Measurements from ENCODE around the gene INHBE. TPM values are rescaled to one million over a fixed set of nuclear protein-coding genes. Genes with fewer than 3 reads are reported as not detected.
A peak's percentile ranks its signal among the peaks of the same experiment; 100 is the strongest.

The INHBE gene
- polyA plus RNA-seq, 3 donors: not detected

GRCh38 chr12:57458665-57459054, 3.6 kb downstream of the INHBE start:
- Histone ChIP-seq H2AFZ (ENCODE audit: insufficient read depth, low read depth, low read length, poor library complexity, severe bottlenecking) (peak overlapping the region; percentile 86), H3K4me2 (replicated peaks; ENCODE audit: extremely low read depth, low read length, poor library complexity, severe bottlenecking) (peak overlapping the region; percentile 89), H3K4me3 (replicated peaks in 1 of 3; ENCODE audit: low read depth in 2 of 3, low read length in 3 of 3) (peak overlapping the region; percentile 67 to 94 (median 84)), H3K27ac (ENCODE audit: low read depth in 1 of 2, low read length in 2 of 2) (peak overlapping the region; percentile 88 to 94), H3K79me2 (ENCODE audit: insufficient read depth, low read length) (no peaks in the 10 kb centered on the region), H3K27me3 (ENCODE audit: control insufficient read depth in 2 of 2, insufficient read depth in 2 of 2, low read length in 2 of 2) (peaks cover 15 to 20% of the 10 kb centered on the region in 2 donors), H3K9me3 (replicated peaks in 1 of 2; ENCODE audit: control insufficient read depth in 1 of 2, insufficient read depth in 1 of 2, low read length in 2 of 2) (peaks cover 0 to 4% of the 10 kb centered on the region in 2 donors), H3K36me3 (replicated peaks in 1 of 2; ENCODE audit: control insufficient read depth in 1 of 2, insufficient read depth in 2 of 2, low read length in 2 of 2) (no peaks in the 10 kb centered on the region), H4K20me1 (ENCODE audit: insufficient read depth, low read length) (no peaks in the 10 kb centered on the region), H3K4me1 (ENCODE audit: control insufficient read depth in 1 of 2, insufficient read depth in 2 of 2, low read length in 2 of 2) (peaks cover 42 to 59% of the 10 kb centered on the region in 2 donors), H3K9ac (ENCODE audit: insufficient read depth, low read length, poor library complexity, severe bottlenecking) (peak overlapping the region; percentile 74)
- intact Hi-C loops (cut with micrococcal nuclease): loop anchor here (2.0 to 10.0 kb wide), 3 partner anchors 154 to 528 kb away; partner anchors contain the start of gene B4GALNT1 (in 1 of the 2)
- TF ChIP-seq CTCF (IDR thresholded peaks at IDR 0.05): no peak
- peaks cover 0 to 6% (median 1%) of the 10 kb centered on the region in 7 donors for H3K9me3 Mint-ChIP-seq
- peak overlapping the region; percentile 95 for H3K4me3 Mint-ChIP-seq
- H3K27ac Mint-ChIP-seq: peak overlapping the region; percentile 96 to 99 (median 97)
- peaks cover 2 to 3% of the 10 kb centered on the region in 2 donors for H3K36me3 Mint-ChIP-seq
- no peak for DNase-seq
- WGBS (ENCODE audit: insufficient coverage): 0% methylated on average over 2 of the region's 3 CpGs
- H3K27me3 Mint-ChIP-seq (ENCODE audit: low read depth in 3 of 3): peaks cover 35 to 48% (median 45%) of the 10 kb centered on the region in 3 donors
- peaks cover 56% of the 10 kb centered on the region for H3K4me1 Mint-ChIP-seq

GRCh38 chr12:57459055-57459749, 4.1 kb downstream of the INHBE start:
- H3K4me1 Mint-ChIP-seq: peaks cover 61% of the 10 kb centered on the region
- peaks cover 0 to 6% (median 1%) of the 10 kb centered on the region in 7 donors for H3K9me3 Mint-ChIP-seq
- WGBS (ENCODE audit: insufficient coverage): 1% methylated on average over 18 of the region's 24 CpGs

More at GRCh38 chr12:57459055-57459749, 4.1 kb downstream of the INHBE start:
- Histone ChIP-seq H3K9ac (ENCODE audit: insufficient read depth, low read length, poor library complexity, severe bottlenecking) (peak overlapping the region; percentile 74), H3K4me1 (ENCODE audit: control insufficient read depth in 1 of 2, insufficient read depth in 2 of 2, low read length in 2 of 2) (peaks cover 42 to 59% of the 10 kb centered on the region in 2 donors), H3K27ac (ENCODE audit: low read depth in 1 of 2, low read length in 2 of 2) (peak overlapping the region; percentile 88 to 94), H3K9me3 (replicated peaks in 1 of 2; ENCODE audit: control insufficient read depth in 1 of 2, insufficient read depth in 1 of 2, low read length in 2 of 2) (peaks cover 0 to 4% of the 10 kb centered on the region in 2 donors), H3K4me3 (replicated peaks in 1 of 3; ENCODE audit: low read depth in 2 of 3, low read length in 3 of 3) (peak overlapping the region; percentile 67 to 94 (median 84)), H3K79me2 (ENCODE audit: insufficient read depth, low read length) (no peaks in the 10 kb centered on the region), H2AFZ (ENCODE audit: insufficient read depth, low read depth, low read length, poor library complexity, severe bottlenecking) (peak overlapping the region; percentile 86), H3K27me3 (ENCODE audit: control insufficient read depth in 2 of 2, insufficient read depth in 2 of 2, low read length in 2 of 2) (peaks cover 15 to 20% of the 10 kb centered on the region in 2 donors), H4K20me1 (ENCODE audit: insufficient read depth, low read length) (no peaks in the 10 kb centered on the region), H3K4me2 (replicated peaks; ENCODE audit: extremely low read depth, low read length, poor library complexity, severe bottlenecking) (peak overlapping the region; percentile 89), H3K36me3 (replicated peaks in 1 of 2; ENCODE audit: control insufficient read depth in 1 of 2, insufficient read depth in 2 of 2, low read length in 2 of 2) (no peaks in the 10 kb centered on the region)
- peak overlapping the region; percentile 95 for H3K4me3 Mint-ChIP-seq
- peak overlapping the region; percentile 96 to 99 (median 97) for H3K27ac Mint-ChIP-seq
- DNase-seq: peak; percentile 85 to 89 (median 89)
- peak; percentile 98 for TF ChIP-seq CTCF (IDR thresholded peaks at IDR 0.05)
- intact Hi-C loops (cut with micrococcal nuclease): loop anchor here (2.0 to 10.0 kb wide), 3 partner anchors 154 to 528 kb away; partner anchors contain the start of gene B4GALNT1 (in 1 of the 2)
- peaks cover 40 to 52% (median 49%) of the 10 kb centered on the region in 3 donors for H3K27me3 Mint-ChIP-seq (ENCODE audit: low read depth in 3 of 3)
- peaks cover 2 to 3% of the 10 kb centered on the region in 2 donors for H3K36me3 Mint-ChIP-seq
